ENCODE data around the gene ASF1A. TPM values are rescaled to one million over a fixed set of nuclear protein-coding genes. Genes with fewer than 3 reads are reported as not detected.

ASF1A gene
- total and polyA plus RNA-seq, 2 of the 13 experiments (the other 11 are each of a cell fraction or from before 2014, with no cell fraction given): 14.5 to 49.9 TPM

DNA sequence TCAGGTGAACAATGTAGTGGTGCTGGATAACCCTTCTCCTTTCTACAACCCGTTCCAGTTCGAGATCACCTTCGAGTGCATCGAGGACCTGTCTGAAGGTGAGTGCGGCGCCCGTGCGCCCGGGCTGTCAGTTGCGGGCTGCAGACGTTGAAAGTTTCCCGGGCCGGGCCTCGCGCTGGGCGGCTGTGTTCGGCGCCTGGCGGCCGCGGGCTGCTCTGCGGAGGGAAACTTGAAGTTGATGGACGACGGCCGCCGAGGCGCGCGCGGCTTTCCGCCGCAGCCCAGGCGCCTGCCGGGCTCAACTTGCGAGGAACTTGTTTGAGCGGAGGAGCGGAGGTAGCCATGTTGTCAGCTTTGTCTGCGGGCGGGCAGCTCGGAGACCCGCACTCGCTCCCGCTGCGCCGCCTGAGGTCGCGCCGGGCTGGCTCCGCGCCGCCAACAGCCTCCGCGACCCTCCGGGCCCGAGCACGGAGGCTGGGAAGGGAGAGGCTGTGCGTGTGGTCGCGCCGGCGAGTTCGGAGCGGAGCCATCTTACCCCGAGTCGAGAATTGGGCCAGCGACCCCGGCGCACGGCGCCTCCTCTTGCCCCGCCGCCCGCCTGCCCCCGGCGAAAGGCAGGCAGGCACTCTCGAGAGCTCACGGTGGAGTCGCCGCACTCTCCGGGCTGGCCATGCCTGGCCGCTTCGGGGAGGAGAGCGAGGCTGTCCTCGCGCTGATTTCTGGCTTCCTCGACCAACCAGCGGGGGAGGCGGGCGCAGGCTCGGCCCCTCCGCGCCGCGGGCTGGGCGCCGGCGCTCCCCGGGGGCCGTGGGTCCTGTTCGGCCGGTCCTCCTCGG is 691 bp downstream of the ASF1A start (continued):
- TF ChIP-seq PRDM15 (CRISPR knock-in tag; IDR thresholded peaks at IDR 0.05) (peak; percentile 18; the same call in 1 of the 2 replicates), BORCS8-MEF2B (CRISPR knock-in tag; IDR thresholded peaks at IDR 0.05) (0 out of 2 replicates have a peak, but pooled peaks have one; percentile 13), HMGXB4 (CRISPR knock-in tag; IDR thresholded peaks at IDR 0.05; ENCODE audit: borderline replicate concordance in 1 of 2, low read depth in 1 of 2) (peak; percentile 75 to 89; a peak in 1 of 4 replicates), ZNF430 (CRISPR knock-in tag; IDR thresholded peaks at IDR 0.05) (peak; percentile 38; the same call in 1 of the 2 replicates), ZBTB44 (CRISPR knock-in tag; IDR thresholded peaks at IDR 0.05) (no peak), ZSCAN20 (CRISPR knock-in tag; IDR thresholded peaks at IDR 0.05; ENCODE audit: borderline replicate concordance) (no peak; the same call in 1 of the 2 replicates), ZNF674 (CRISPR knock-in tag; IDR thresholded peaks at IDR 0.05; ENCODE audit: low read depth) (peak; percentile 75; the same call in 1 of the 2 replicates), ZNF777 (CRISPR knock-in tag; IDR thresholded peaks at IDR 0.05) (peak; percentile 60), PTBP1 (IDR thresholded peaks at IDR 0.05; ENCODE audit: low read depth, low read length, poor library complexity, severe bottlenecking) (no peak), ZNF644 (CRISPR knock-in tag; IDR thresholded peaks at IDR 0.05; ENCODE audit: low read depth) (no peak), KIAA2018 (CRISPR knock-in tag; IDR thresholded peaks at IDR 0.05; ENCODE audit: borderline replicate concordance) (no peak)
